Kidney epithelial cell (primary cell): ENCODE results near the gene SPOCK3. TPM values are rescaled to one million over a fixed set of nuclear protein-coding genes. Genes with fewer than 3 reads are reported as not detected.

ENCODE experiments used
- DNase-seq: peaks from one replicate; pipeline ENCODE4 v3.0.0-alpha.2; 2010; ENCODE audit warnings: low read depth
- H3K27me3 ChIP-seq: 2 replicates; pipeline ENCODE4 v1.6.0; 2011; ENCODE audit warnings: low read length; ENCODE audit not compliant: control insufficient read depth, insufficient read depth
- H3K36me3 ChIP-seq: 2 replicates; pipeline ENCODE4 v1.5.1; 2011; ENCODE audit warnings: low read length; ENCODE audit not compliant: control insufficient read depth, insufficient read depth
- H3K4me3 ChIP-seq: 2 replicates; pipeline ENCODE4 v1.5.1; 2011; ENCODE audit warnings: low read depth, mild to moderate bottlenecking, control low read depth, low read length
- total RNA-seq: library from RNA; depleted of rRNA; stranded (reverse); fragments of >200 nt; gene quantifications from 2 replicates; pipeline ENCODE4 v1.2.3, GENCODE V29; 2015
- TF ChIP-seq, protein P1 (sequence below): IDR thresholded peaks from 2 replicates; pipeline ENCODE4 v1.5.1; 2011; ENCODE audit warnings: mild to moderate bottlenecking, moderate library complexity, low read length, control low read depth, inconsistent platforms; ENCODE audit not compliant: insufficient read depth, poor library complexity, severe bottlenecking

Gene SPOCK3
- total RNA-seq, 1 donor from 2014 or later, result 1.4 TPM

DNA sequence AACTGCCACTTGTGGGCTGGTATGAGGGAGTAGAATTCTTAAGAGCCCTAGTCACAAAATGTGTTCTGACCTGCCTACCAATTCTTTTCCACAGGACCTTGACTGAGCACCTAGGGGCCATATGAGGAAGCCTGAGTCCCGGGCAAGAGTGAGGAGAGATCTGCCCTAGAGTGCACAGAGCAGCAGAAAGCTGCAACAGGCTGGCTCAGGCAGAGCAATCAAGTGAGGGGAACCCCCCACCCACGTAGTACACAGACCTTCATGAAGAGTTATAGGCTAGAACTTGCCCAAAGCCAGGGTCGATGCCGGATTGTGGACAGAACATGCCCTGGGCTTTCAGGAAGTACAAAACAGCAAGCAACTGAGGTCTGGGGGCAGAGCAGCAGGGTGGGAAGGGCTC is 117.0 kb downstream of the SPOCK3 start:
- Histone ChIP-seq H3K27me3 (no peaks in the 10 kb centered on the region), H3K36me3 (no peaks in the 10 kb centered on the region), H3K4me3 (no peak overlapping the region)
- no peak for DNase-seq
- TF ChIP-seq, protein P1, sequence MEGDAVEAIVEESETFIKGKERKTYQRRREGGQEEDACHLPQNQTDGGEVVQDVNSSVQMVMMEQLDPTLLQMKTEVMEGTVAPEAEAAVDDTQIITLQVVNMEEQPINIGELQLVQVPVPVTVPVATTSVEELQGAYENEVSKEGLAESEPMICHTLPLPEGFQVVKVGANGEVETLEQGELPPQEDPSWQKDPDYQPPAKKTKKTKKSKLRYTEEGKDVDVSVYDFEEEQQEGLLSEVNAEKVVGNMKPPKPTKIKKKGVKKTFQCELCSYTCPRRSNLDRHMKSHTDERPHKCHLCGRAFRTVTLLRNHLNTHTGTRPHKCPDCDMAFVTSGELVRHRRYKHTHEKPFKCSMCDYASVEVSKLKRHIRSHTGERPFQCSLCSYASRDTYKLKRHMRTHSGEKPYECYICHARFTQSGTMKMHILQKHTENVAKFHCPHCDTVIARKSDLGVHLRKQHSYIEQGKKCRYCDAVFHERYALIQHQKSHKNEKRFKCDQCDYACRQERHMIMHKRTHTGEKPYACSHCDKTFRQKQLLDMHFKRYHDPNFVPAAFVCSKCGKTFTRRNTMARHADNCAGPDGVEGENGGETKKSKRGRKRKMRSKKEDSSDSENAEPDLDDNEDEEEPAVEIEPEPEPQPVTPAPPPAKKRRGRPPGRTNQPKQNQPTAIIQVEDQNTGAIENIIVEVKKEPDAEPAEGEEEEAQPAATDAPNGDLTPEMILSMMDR, result no peak

DNA sequence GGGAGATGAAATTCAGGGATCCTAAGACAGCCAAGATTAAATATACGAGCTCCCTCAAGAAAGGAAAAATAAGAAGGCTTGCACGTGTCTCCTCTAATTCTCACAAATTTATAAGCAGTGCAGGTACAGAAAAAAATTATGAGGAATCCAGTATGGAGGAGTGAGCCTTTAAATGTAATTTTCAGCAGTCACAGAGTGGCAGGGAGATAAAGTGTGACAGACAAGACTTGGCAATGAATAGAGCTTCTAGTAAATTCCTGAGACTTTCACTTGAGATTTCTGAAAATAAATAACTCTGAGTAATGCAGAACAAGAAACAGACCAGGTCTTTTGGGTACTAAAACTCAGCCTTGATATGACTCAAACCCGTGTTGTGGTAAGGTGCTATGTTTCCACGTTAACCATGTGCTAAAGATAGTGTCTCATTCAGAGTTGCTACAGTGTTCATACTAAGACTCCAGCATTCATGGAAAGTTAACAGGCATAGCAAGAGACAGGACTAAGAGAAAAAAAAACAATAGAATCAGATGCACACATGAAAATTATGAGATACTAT is 119.8 kb downstream of the SPOCK3 start:
- DNase-seq, result peak; percentile 50
- Histone ChIP-seq H3K27me3 (no peaks in the 10 kb centered on the region), H3K36me3 (no peaks in the 10 kb centered on the region), H3K4me3 (no peak overlapping the region)
- TF ChIP-seq, protein P1, result no peak

DNA sequence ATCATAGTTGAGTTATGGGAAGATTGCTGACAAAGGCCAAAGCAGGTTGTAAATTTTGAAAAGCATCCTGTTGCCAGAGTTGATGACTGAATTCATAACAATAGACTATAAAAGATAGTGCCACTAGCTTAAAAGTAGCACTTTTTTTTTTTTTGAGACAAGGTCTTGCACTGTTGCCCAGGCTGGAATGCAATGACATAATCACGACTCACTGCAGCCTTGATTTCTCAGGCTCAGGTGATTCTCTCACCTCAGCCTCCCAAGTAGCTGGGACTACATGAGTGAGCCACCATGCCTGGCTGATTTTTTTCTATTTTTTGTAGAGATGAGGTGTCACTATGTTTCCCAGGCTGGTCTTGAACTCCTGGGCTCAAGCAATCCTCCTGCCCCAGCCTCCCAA is 122.7 kb downstream of the SPOCK3 start:
- Histone ChIP-seq H3K4me3 (no peak overlapping the region), H3K36me3 (no peaks in the 10 kb centered on the region), H3K27me3 (no peaks in the 10 kb centered on the region)
- TF ChIP-seq, protein P1, result no peak
- peak; percentile 68 for DNase-seq

DNA sequence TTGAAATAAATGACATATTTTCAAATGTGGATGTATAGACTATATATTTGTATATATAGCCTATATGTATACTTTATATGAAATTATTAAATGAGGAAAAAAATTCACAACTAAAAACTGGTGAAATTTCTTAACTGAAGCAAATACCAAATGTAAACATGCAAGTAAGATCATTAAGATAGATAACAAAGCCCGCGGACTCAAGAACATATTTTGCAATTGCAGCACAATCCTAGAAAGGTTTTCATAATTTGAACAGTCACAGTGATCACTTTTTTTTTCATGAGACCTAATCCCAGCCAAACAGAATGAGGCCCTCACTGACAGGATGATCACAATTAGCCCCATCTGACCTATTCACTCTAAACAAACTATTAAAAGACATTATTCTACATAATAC is 123.2 kb downstream of the SPOCK3 start:
- Histone ChIP-seq H3K4me3 (no peak overlapping the region), H3K27me3 (no peaks in the 10 kb centered on the region)

DNA sequence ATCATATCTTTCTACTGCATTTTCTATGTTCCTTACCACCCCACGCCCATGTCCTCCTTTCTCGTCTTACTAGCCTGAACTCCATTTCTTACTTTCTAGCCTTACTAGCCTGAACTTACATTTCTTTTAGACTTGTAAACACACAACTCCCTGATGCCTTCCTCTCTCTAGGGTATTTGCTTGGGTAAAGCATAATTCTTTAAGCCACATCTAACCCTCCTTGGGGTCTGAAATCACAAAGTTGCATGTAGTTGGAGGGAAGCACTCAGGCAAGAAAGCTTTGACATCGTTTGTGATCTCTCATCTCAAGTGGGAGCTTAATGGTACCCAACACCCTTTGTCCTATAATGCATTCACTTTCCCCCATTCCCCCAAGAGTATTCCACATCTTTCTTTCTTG is 124.4 kb downstream of the SPOCK3 start:
- no peaks in the 10 kb centered on the region for H3K36me3 ChIP-seq
- TF ChIP-seq, protein P1, result no peak
- no peak for DNase-seq
- no peak overlapping the region for H3K4me3 ChIP-seq
- H3K27me3 ChIP-seq, result no peaks in the 10 kb centered on the region

More for the DNA sequence above, 123.2 kb downstream of the SPOCK3 start:
- DNase-seq, result no peak
- no peaks in the 10 kb centered on the region for H3K36me3 ChIP-seq
- TF ChIP-seq, protein P1, result no peak

DNA sequence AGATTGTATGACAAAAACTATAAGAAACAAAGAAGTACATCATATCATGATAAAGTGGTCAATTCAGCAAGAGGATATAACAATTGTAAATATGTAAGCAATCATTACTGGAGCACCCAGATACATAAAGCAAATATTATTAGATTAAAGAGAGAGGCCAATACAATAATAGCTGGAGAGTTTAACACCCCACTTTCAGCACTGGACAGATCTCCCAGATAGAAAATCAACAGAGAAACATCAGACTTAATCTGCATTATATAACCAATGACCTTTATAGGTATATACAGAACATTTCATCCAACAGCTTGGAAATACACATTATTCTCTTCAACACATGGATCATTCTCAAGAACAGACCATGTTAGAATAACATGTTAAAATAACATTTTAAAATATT is 128.4 kb downstream of the SPOCK3 start:
- TF ChIP-seq, protein P1, result no peak
- H3K36me3 ChIP-seq, result no peaks in the 10 kb centered on the region
- H3K4me3 ChIP-seq, result no peak overlapping the region
- H3K27me3 ChIP-seq, result no peaks in the 10 kb centered on the region
- no peak for DNase-seq
